Mammary epithelial cell (primary cell): ENCODE data around the gene SENP6.

Source experiments
- CTCF ChIP-seq, 2 donors: IDR thresholded peaks in 1 of 2; conservative IDR thresholded peaks in 1 of 2; 2 replicates each; pipeline ENCODE4 v1.5.1; 2011 to 2012; ENCODE audit warnings: inconsistent platforms in 2 of 2, low read length in 2 of 2, mild to moderate bottlenecking in 2 of 2, control low read depth in 1 of 2, low read depth in 1 of 2; ENCODE audit not compliant: insufficient read depth in 1 of 2; ENCODE audit errors: extremely low read depth in 1 of 2
- EZH2 ChIP-seq: IDR thresholded peaks from 2 replicates; pipeline ENCODE4 v1.6.1; 2012; ENCODE audit warnings: low read length, inconsistent platforms, borderline replicate concordance

- TF ChIP-seq CTCF (conservative IDR thresholded peaks at IDR 0.05 in 1 of 2, IDR thresholded peaks at IDR 0.05 in 1 of 2; ENCODE audit: extremely low read depth in 1 of 2, insufficient read depth in 1 of 2, low read depth in 1 of 2, low read length in 2 of 2): no peak
- no peak for TF ChIP-seq EZH2
Observed at GRCh38 chr6:75624335-75624734, 22.7 kb downstream of the SENP6 start.
